Activated B cell treated with CpG ODN at 0.5 μM for 24 hours (primary cell): ENCODE measurements around the gene BRD3. TPM values are rescaled to one million over a fixed set of nuclear protein-coding genes. Genes with fewer than 3 reads are reported as not detected.
A peak's percentile ranks its signal among the peaks of the same experiment; 100 is the strongest.
"Not testable (repeated sequence)": the region's sequence is repeated elsewhere in the genome, so short reads cannot be mapped to it uniquely, and the experiment has no call there.

Experiments
- ATAC-seq: fragments of 200-7000 bp; cut with Tn5 transposase; one replicate; pipeline ENCODE4 v1.10.0; 2021; ENCODE audit warnings: low read depth, mild to moderate bottlenecking, moderate library complexity
- CTCF ChIA-PET: fragments of 350-600 bp; sonication (Branson Sonifier 250); formaldehyde crosslinking; loops from one replicate; lab custom pipeline; 2021; ENCODE audit warnings: antibody characterized with exemption; lab: Charles Lee
- POLR2A ChIA-PET: fragments of 350-600 bp; sonication (Branson Sonifier 250); formaldehyde crosslinking; loops from one replicate; lab custom pipeline; 2021; ENCODE audit warnings: antibody characterized with exemption; lab: Charles Lee
- DNase-seq: peaks from one replicate; pipeline ENCODE4 v3.0.0; 2022
- H3K27ac Mint-ChIP-seq: one replicate; pipeline ENCODE4 v1.8.0; 2020; ENCODE audit warnings: mixed read lengths
- H3K27me3 Mint-ChIP-seq: one replicate; pipeline ENCODE4 v1.8.0; 2021; ENCODE audit warnings: mixed read lengths
- H3K36me3 Mint-ChIP-seq: one replicate; pipeline ENCODE4 v1.8.0; 2021; ENCODE audit warnings: low read depth, mixed read lengths
- H3K4me1 Mint-ChIP-seq: one replicate; pipeline ENCODE4 v1.8.0; 2021; ENCODE audit warnings: mixed read lengths
- H3K4me3 Mint-ChIP-seq: one replicate; pipeline ENCODE4 v1.8.0; 2020; ENCODE audit warnings: mild to moderate bottlenecking, mixed read lengths
- H3K9me3 Mint-ChIP-seq: one replicate; pipeline ENCODE4 v1.8.0; 2020; ENCODE audit warnings: mixed read lengths
- intact Hi-C: fragments of 100-400 bp; cut with micrococcal nuclease; formaldehyde crosslinking; loops from one replicate; pipeline ENCODE4 v1.15.1; 2024
- total RNA-seq: library from RNA; stranded (reverse); gene quantifications from 2 replicates; pipeline ENCODE4 v1.2.3, GENCODE V29; 2022
- TF ChIP-seq, protein P1 (sequence below): fragments of 200-600 bp; IDR thresholded peaks from one replicate; pipeline ENCODE4 v1.8.0; 2022; ENCODE audit warnings: antibody characterized with exemption, mild to moderate bottlenecking

BRD3 gene
- total RNA-seq, 1 donor from 2014 or later = 18.3 TPM

DNA sequence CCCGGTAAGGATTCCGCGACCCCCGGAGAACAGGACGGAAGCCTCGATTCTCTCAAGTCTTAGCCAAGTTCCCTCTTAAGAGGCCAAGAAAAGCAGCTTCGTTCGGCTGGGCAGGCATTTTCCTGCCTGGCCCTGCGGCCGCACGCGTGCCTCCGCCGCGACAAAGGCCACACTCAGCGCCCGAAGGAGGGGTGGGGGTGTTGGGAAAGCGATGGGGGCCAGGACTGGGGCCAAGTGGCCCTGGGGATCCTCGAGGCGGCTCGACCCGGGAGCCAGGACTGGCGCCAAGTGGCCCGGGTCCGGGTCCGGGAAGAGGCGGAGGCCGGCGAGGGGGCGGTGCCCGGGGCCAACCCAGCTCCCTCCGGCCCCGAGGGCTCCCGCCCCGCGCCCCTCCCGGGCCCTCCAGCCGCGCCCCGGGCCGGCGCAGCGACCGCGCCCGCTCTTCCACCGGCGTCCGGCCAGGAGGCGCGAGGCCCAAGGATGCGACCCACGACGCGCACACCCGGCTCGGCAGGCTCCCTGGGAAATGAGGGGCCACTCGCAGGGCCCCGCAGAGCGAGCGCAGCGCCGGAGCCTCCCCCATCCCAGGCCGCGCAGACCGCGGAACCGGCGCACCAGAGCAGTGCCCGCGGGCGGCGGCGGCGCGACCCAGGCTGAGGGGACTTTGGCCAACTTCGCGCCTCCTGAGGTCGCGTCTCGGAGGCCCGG is 76.5 kb downstream of the BRD3 start:
- Mint-ChIP-seq H3K27me3 (no peaks in the 10 kb centered on the region), H3K4me1 (peaks cover 53% of the 10 kb centered on the region), H3K36me3 (peaks cover 8% of the 10 kb centered on the region), H3K4me3 (peak overlapping the region; percentile 90), H3K9me3 (no peaks in the 10 kb centered on the region), H3K27ac (peak overlapping the region; percentile 53)
- TF ChIP-seq, protein P1, sequence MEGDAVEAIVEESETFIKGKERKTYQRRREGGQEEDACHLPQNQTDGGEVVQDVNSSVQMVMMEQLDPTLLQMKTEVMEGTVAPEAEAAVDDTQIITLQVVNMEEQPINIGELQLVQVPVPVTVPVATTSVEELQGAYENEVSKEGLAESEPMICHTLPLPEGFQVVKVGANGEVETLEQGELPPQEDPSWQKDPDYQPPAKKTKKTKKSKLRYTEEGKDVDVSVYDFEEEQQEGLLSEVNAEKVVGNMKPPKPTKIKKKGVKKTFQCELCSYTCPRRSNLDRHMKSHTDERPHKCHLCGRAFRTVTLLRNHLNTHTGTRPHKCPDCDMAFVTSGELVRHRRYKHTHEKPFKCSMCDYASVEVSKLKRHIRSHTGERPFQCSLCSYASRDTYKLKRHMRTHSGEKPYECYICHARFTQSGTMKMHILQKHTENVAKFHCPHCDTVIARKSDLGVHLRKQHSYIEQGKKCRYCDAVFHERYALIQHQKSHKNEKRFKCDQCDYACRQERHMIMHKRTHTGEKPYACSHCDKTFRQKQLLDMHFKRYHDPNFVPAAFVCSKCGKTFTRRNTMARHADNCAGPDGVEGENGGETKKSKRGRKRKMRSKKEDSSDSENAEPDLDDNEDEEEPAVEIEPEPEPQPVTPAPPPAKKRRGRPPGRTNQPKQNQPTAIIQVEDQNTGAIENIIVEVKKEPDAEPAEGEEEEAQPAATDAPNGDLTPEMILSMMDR = no peak
- ATAC-seq (peak; percentile 2), DNase-seq (peak; percentile 43)
- intact Hi-C loops = loop anchor here (5.0 kb wide), 4 partner anchors 64 to 254 kb away; partner anchors contain the start of gene SARDH
- CTCF ChIA-PET = interaction anchor here (1.0 to 1.1 kb wide), 2 partner anchors 38 to 209 kb away, joined by 3 to 5 read pairs; no protein-coding TSS in a partner anchor
- POLR2A ChIA-PET = interaction anchor here (0.7 to 4.3 kb wide), 3 partner anchors 11 to 197 kb away, joined by 3 to 30 read pairs (median 3); no protein-coding TSS in a partner anchor

- TF ChIP-seq, protein P1 = no peak
- peak overlapping the region; percentile 90 for H3K4me3 Mint-ChIP-seq
- ChIA-PET CTCF (interaction anchor here (1.0 to 1.1 kb wide), 2 partner anchors 38 to 208 kb away, joined by 3 to 5 read pairs; no protein-coding TSS in a partner anchor), POLR2A (interaction anchor here (0.7 to 4.3 kb wide), 6 partner anchors 10 to 196 kb away, joined by 3 to 30 read pairs (median 3); no protein-coding TSS in a partner anchor)
- intact Hi-C loops = loop anchor here (5.0 kb wide), 4 partner anchors 63 to 253 kb away; partner anchors contain the start of gene SARDH
- H3K4me1 Mint-ChIP-seq = peaks cover 61% of the 10 kb centered on the region
- peak overlapping the region; percentile 53 for H3K27ac Mint-ChIP-seq
- DNase-seq = no peak
- H3K27me3 Mint-ChIP-seq = no peaks in the 10 kb centered on the region
- no peaks in the 10 kb centered on the region for H3K9me3 Mint-ChIP-seq
- no peak for ATAC-seq
- H3K36me3 Mint-ChIP-seq = peaks cover 16% of the 10 kb centered on the region
Observed at GRCh38 chr9:133990366-133991213, 77.2 kb downstream of the BRD3 start.

DNA sequence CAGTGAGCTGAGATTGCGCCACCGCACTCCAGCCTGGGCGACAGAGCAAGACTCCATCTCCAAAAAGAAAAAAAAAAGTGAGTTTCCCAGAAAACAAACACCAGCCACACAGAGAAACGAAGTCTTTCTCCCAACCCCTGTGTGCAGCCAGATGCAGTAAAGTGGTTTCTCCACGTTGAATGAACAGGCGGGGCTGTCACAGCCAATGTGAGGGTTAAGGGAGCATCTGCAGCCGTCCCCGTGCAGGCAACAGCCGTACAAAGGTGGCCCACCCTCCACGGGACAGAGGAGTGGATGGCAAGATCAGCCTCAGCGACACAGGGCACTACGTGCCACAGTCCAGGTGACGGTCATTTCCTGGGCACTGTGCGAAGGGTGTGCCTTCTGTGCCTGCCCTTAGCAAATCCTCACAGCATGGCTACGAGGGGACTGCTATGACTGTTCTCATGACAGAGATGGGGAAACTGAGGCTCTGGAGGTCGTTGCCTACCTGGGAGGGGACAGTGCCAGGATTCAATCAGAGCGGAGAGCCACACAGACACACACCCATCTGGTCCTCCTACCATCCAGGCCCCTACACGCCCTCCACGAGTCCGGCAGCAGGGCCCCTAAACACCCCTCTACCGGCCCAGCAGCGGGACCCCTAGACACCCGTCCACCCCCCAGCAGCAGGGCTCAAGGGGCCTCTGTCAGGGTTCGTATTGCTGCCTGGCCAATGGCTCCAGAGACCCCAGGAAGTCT is 78.0 kb downstream of the BRD3 start:
- TF ChIP-seq, protein P1 = no peak
- Mint-ChIP-seq H3K4me1 (peaks cover 65% of the 10 kb centered on the region), H3K27ac (peak overlapping the region; percentile 38), H3K4me3 (peak overlapping the region; percentile 90), H3K9me3 (no peaks in the 10 kb centered on the region), H3K36me3 (peaks cover 18% of the 10 kb centered on the region), H3K27me3 (no peaks in the 10 kb centered on the region)
- ChIA-PET POLR2A (interaction anchor here (0.6 to 1.5 kb wide), 10 partner anchors 9 to 166 kb away, joined by 3 to 8 read pairs (median 4); no protein-coding TSS in a partner anchor), CTCF (interaction anchor here (1.4 kb wide), 1 partner anchor 208 kb away, joined by 3 read pairs; no protein-coding TSS in a partner anchor)
- intact Hi-C loops = loop anchor here (5.0 kb wide), 4 partner anchors 62 to 252 kb away; partner anchors contain the start of gene SARDH
- no peak for DNase-seq
- ATAC-seq = no peak

DNA sequence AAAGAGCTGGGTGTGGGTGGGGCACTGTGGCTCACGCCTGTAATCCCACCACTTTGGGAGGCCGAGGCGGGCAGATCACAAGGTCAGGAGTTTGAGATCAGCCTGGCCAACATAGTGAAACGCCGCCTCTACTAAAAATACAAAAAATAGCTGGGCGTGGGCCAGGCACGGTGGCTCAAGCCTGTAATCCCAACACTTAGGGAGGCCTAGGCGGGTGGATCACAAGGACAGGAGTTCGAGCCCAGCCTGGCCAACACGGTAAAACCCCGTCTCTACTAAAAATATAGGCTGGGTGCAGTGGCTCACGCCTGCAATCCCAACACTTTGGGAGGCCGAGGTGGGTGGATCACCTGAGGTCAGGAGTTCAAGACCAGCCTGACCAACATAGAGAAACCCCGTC is 79.1 kb downstream of the BRD3 start:
- Mint-ChIP-seq H3K4me1 (peaks cover 62% of the 10 kb centered on the region), H3K27ac (peak overlapping the region; percentile 50)
- H3K4me3 Mint-ChIP-seq = not testable (repeated sequence)

More for the DNA sequence above, 79.1 kb downstream of the BRD3 start:
- ATAC-seq, H3K27me3 Mint-ChIP-seq, DNase-seq, intact Hi-C loops, H3K9me3 Mint-ChIP-seq: not testable (repeated sequence)
- H3K36me3 Mint-ChIP-seq = peaks cover 20% of the 10 kb centered on the region
- CTCF ChIA-PET = interaction anchor here (1.2 to 1.4 kb wide), 2 partner anchors 194 to 207 kb away, joined by 3 to 4 read pairs; no protein-coding TSS in a partner anchor
- POLR2A ChIA-PET = interaction anchor here (0.8 to 1.5 kb wide), 3 partner anchors 30 to 165 kb away, joined by 4 to 6 read pairs (median 5); no protein-coding TSS in a partner anchor
